GM21717 (cell line): ENCODE results near the gene MUC5B.
"Not testable (repeated sequence)": the region's sequence is repeated elsewhere in the genome, so short reads cannot be mapped to it uniquely, and the experiment has no call there.

Experiments
- ATAC-seq: cut with Tn5 transposase; IDR thresholded peaks from one replicate; pipeline ENCODE4 v1.9.1; 2021; ENCODE audit warnings: mild to moderate bottlenecking, moderate library complexity; ENCODE audit not compliant: unreplicated experiment

The MUC5B gene

DNA sequence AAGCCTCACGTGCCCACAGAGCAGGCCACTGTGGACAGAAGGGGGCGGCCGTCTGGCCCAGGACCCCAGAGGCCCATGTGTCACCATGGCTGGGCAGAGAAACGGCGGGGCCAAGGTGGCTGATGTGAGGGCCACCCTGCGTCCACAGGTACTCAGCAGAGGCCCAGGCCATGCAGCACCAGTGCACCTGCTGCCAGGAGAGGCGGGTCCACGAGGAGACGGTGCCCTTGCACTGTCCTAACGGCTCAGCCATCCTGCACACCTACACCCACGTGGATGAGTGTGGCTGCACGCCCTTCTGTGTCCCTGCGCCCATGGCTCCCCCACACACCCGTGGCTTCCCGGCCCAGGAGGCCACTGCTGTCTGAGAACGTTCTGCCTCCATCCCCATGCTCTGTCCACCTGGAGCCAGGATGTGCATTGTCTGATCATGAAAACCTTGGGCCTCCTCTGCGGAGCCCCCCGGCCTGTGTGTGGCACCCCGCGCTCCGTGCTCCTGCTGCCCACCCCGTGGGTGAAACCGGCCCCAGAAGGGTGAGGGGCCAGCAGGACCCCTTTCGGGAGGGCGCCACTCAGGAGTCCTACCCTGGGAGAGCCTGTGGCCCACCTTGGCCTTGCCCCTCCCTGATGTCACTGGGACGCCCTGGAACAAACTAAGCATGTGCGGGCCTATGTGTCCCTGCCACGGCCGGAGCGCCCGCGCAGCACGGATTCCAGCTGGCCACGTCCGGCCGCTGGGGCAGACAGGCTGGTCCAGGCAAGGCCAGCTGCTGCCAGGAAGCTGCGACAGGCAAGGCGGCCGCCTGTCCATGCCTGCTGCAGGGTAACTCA, 38.6 kb downstream of the MUC5B start:
- ATAC-seq, result no peak

DNA sequence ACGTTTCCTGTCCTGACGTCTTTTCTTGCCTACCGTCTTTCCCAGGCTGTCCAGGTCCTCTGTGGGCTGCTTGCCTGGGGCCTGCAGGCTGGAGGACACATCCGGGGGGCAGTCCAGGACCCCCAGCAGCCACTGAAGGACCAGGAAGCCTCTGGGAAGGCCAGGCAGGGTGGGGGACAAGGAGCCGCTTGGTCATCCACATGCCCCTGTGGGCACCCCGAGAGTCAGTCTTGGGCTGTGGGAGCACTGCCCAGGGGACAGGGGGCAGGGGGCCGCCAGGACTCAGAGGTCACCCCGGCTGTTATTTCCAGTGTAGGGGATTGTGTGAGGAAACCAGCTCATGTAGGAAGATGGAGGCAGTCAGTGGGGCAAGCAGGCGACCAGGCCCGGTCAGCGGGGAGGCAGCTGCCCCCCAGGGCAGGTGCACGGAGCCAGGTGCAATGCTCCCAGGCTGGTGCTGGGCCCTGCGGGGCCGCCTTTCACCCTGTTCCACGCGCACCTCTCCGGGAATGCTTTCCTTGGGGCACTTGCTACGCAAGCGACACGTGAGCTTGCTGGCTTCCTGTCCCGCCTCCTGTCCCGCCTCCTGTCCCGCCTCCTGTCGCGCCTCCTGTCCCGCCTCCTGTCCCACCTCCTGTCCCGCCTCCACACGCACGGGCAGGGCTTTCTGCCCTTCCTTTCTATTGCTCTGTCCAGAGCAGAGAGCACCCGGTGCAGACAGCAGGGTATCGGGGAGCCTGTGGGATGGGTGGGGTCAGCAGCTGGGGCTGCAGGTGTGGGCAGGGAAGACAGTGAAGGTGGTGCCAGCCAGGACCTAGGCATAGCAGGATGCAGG, 39.5 kb downstream of the MUC5B start:
- ATAC-seq, result peak; percentile 59

- ATAC-seq, result no peak
Measured at GRCh38 chr11:1263010-1263409, 40.1 kb downstream of the MUC5B start.

DNA sequence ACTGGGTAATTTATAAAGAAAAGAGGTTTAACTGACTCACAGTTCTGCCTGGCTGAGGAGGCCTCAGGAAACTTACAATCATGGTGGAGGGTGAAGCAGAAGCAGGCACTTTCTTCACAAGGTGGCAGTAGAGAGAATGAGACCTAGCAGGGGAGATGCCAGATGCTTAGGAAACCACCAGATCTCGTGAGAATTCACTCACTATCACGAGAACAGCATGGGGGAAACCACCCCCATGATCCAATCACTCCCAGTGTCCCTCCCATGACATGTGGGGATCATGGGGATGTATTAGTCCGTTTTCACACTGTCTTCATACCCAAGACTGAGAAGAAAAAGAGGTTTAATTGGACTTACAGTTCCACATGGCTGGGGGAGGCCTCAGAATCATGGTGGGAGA, 41.6 kb downstream of the MUC5B start:
- ATAC-seq, result not testable (repeated sequence)

DNA sequence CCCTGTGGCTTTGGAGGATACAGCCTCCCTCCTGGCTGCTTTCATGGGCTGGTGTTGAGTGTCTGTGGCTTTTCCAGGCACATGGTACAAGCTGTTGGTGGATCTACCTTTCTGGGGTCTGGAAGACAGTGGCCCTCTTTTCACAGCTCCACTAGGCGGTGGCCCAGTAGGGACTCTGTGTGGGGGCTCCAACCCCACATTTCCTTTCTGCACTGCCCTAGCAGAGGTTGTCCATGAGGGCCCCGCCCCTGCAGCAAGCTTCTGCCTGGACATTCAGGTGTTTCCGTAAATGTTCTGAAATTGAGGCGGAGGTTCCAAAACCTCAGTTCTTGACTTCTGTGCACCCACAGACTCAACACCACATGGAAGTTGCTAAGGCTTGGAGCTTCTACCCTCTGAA, 42.6 kb downstream of the MUC5B start:
- not testable (repeated sequence) for ATAC-seq

- ATAC-seq, result not testable (repeated sequence)
Measured at GRCh38 chr11:1266976-1267375, 44.1 kb downstream of the MUC5B start.

GRCh38 chr11:1267441-1268100, 44.7 kb downstream of the MUC5B start:
- no peak for ATAC-seq

GRCh38 chr11:1269957-1270356, 47.1 kb downstream of the MUC5B start:
- ATAC-seq, result no peak

- no peak for ATAC-seq
Measured at GRCh38 chr11:1270476-1270875, 47.6 kb downstream of the MUC5B start.

DNA sequence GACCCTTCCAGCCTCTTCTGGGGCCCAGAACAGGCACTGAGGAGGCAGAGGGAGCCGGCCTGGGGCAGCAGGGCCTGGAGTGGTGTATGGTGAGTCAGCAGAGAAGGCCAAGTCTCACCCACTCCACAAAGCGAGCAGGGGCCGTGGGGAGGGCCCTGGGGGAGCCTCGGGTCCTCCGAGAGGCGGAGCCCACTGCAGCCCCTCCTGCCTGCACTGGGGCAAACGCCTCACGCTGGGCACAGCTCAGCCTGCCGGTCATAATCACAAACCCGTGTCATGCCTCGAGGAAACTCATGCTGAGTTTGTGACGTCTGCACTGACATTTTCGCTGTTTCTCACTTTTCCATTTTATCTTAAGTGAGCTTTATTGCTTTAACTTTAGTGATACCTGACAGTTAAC, 48.1 kb downstream of the MUC5B start:
- ATAC-seq, result no peak

DNA sequence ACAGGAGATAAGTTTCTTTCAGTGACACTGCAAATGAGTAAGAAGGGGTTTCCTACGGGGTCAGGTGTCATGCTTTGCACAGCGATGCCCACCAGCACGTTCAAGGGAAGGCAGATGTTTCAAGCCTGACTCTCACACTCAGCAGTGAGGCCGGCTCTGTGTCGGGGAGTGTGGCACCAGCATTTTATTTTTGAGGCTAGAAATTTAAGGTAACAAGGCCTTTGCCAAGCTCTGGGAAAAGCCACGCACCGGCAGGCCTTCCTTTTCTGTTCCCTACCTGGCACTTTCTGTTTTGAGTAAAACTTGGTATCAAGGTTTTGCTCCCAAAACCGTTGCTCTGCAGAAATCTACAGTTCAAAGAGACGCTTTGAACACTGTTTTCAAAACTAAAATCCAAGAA, 48.5 kb downstream of the MUC5B start:
- no peak for ATAC-seq

- ATAC-seq, result no peak
Measured at GRCh38 chr11:1271927-1272326, 49.1 kb downstream of the MUC5B start.

- no peak for ATAC-seq
Measured at GRCh38 chr11:1272531-1272930, 49.7 kb downstream of the MUC5B start.

- ATAC-seq, result no peak
Measured at GRCh38 chr11:1274501-1274900, 51.6 kb downstream of the MUC5B start.

DNA sequence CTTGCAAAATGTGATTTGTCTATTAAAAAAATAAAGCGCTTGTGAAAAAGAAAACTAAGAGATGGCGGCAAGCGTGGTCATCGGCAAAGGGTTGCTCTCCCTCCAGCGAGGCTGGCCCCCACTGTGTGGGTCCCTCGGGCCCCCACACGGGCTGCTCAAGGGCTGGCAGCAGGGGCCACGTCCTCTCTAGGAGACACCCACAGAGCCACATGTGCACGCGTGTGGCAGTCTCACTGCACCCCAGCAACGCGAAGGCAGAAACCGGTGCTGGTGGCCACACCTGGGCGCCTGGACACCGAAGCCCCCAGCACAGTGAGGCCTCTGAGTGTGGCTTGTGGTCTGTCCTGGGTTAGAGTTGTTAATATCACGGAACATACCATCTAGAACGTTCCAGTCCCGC, 52.2 kb downstream of the MUC5B start:
- no peak for ATAC-seq

- no peak for ATAC-seq
Measured at GRCh38 chr11:1276041-1276790, 53.4 kb downstream of the MUC5B start.

GRCh38 chr11:1276866-1277615, 54.2 kb downstream of the MUC5B start:
- no peak for ATAC-seq

- no peak for ATAC-seq
Measured at GRCh38 chr11:1277936-1278512, 55.2 kb downstream of the MUC5B start.

DNA sequence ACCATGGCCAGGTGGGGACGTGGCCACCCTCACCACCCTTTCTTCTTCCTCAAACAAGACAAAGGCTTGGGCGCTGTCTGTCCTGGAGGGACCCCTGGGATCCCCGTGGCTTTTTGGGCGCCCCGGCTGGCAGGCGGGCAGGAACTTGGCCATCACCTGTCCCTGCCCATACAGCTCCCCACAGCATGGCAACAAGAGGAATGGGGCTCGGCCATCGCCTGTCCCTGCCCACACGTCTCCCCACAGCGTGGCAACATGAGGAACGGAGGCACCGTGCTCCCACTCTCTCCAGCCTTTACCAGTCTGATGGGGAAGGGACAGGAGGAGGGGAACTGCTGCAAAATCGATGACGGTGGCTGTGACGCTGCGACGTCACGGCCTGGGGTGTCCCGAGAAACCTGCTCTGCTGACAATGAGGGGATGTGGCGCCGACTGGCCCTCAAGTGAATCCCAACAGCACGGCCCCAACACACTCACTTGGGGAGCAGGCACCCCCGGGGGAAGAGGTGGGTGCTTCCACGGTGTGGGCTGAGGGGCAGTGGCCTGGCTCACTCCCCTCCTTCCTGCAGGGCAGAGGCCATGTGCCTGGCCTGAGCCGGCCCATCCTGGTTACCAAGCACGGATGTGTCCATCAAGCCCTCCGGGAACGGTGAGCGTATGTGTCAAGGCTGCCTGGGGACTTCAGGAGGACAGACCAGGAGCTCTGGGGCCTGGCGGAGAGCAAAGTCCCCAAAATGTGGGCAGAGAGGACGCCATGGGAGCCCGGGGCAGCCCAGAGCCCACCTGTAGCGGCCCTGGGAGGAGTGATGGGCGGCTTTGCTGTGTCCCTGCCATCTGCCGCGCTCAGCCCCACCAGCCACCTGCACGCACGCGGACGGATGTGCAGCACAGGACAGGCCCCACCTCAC, 56.2 kb downstream of the MUC5B start:
- ATAC-seq, result no peak
